ENCODE measurements around the gene MSTO1. TPM values are rescaled to one million over a fixed set of nuclear protein-coding genes. Genes with fewer than 3 reads are reported as not detected.
"Not testable (repeated sequence)": the region's sequence is repeated elsewhere in the genome, so short reads cannot be mapped to it uniquely, and the experiment has no call there.

Gene MSTO1
- total and polyA plus RNA-seq, 8 donors, result 10.8 to 47.1 (median 24.2) TPM

GRCh38 chr1:155622191-155622590 lies 12.2 kb downstream of the MSTO1 start:
- Histone ChIP-seq H3K36me3 (no peaks in the 10 kb centered on the region), H3K4me1 (no peaks in the 10 kb centered on the region), H3K27ac (no peak overlapping the region), H3K4me3 (no peak overlapping the region), H3K27me3 (no peaks in the 10 kb centered on the region), H3K9me3 (no peaks in the 10 kb centered on the region)
- DNase-seq (no peak), ATAC-seq (no peak), FAIRE-seq (no peak)
- no peak for TF ChIP-seq CTCF (IDR thresholded peaks at IDR 0.05)
- intact Hi-C loops (cut with DNase I), result no loop called here
- 69 to 70% methylated on average over 2 of the region's 2 CpGs for WGBS, 2 donors

- Histone ChIP-seq H3K4me3 (no peak overlapping the region), H3K27me3 (no peaks in the 10 kb centered on the region), H3K36me3 (no peaks in the 10 kb centered on the region), H3K4me1 (no peaks in the 10 kb centered on the region), H3K27ac (no peak overlapping the region), H3K9me3 (no peaks in the 10 kb centered on the region)
- FAIRE-seq (no peak), ATAC-seq (no peak), DNase-seq (no peak)
- WGBS, 2 donors, result 42 to 47% methylated on average over 1 of the region's 1 CpG
- intact Hi-C loops (cut with DNase I), result no loop called here
- TF ChIP-seq CTCF (IDR thresholded peaks at IDR 0.05), result no peak
Observed at GRCh38 chr1:155623357-155623756, 13.3 kb downstream of the MSTO1 start.

- ATAC-seq; H3K4me3 ChIP-seq; FAIRE-seq; H3K9me3 ChIP-seq; intact Hi-C loops (cut with DNase I); H3K27me3 ChIP-seq; H3K27ac ChIP-seq; H3K36me3 ChIP-seq; DNase-seq; H3K4me1 ChIP-seq: not testable (repeated sequence)
- 64 to 70% methylated on average over 4 of the region's 7 CpGs for WGBS, 2 donors
Observed at GRCh38 chr1:155626428-155626827, 16.4 kb downstream of the MSTO1 start.

GRCh38 chr1:155636397-155637153 lies 26.6 kb downstream of the MSTO1 start:
- TF ChIP-seq CTCF (IDR thresholded peaks at IDR 0.05), result no peak
- FAIRE-seq (no peak), ATAC-seq (no peak), DNase-seq (no peak)
- intact Hi-C loops (cut with DNase I), result no loop called here
- no peaks in the 10 kb centered on the region for H3K36me3 ChIP-seq
- no peak overlapping the region for H3K27ac ChIP-seq
- no peaks in the 10 kb centered on the region for H3K4me1 ChIP-seq
- H3K27me3 ChIP-seq, result no peaks in the 10 kb centered on the region
- WGBS, 2 donors, result 84 to 93% methylated on average over 11 of the region's 11 CpGs
- no peaks in the 10 kb centered on the region for H3K9me3 ChIP-seq
- H3K4me3 ChIP-seq, result no peak overlapping the region

GRCh38 chr1:155640367-155640766 lies 30.3 kb downstream of the MSTO1 start:
- intact Hi-C loops (cut with DNase I), result no loop called here
- Histone ChIP-seq H3K4me3 (no peak overlapping the region), H3K36me3 (no peaks in the 10 kb centered on the region), H3K4me1 (no peaks in the 10 kb centered on the region), H3K27me3 (no peaks in the 10 kb centered on the region), H3K27ac (no peak overlapping the region), H3K9me3 (no peaks in the 10 kb centered on the region)
- no peak for FAIRE-seq
- ATAC-seq, result no peak
- no peak for DNase-seq
- no peak for TF ChIP-seq CTCF (IDR thresholded peaks at IDR 0.05)

- FAIRE-seq; H3K27me3 ChIP-seq; H3K9me3 ChIP-seq; H3K36me3 ChIP-seq; H3K4me3 ChIP-seq; H3K4me1 ChIP-seq; DNase-seq; intact Hi-C loops (cut with DNase I); H3K27ac ChIP-seq; ATAC-seq: not testable (repeated sequence)
- WGBS, 2 donors, result 63 to 72% methylated on average over 11 of the region's 11 CpGs
Observed at GRCh38 chr1:155642559-155643180, 32.7 kb downstream of the MSTO1 start.

Data from pancreas (tissue), 10 donors.